Measurements from ENCODE around the gene FYN. TPM values are rescaled to one million over a fixed set of nuclear protein-coding genes. Genes with fewer than 3 reads are reported as not detected.

FYN gene
- total and polyA plus RNA-seq, 2 of the 8 experiments (the other 6 are each of a cell fraction or from before 2014, with no cell fraction given), result 46.8 to 97.2 TPM

- DNase-seq (ENCODE audit: low read depth in 1 of 2, low spot score in 2 of 2) (no peak), FAIRE-seq (no peak)
- Histone ChIP-seq H2BK120ac (replicated peaks; ENCODE audit: low read depth, low read length) (no peak overlapping the region), H3K79me1 (ENCODE audit: low read depth, low read length) (no peaks in the 10 kb centered on the region), H3K9me3 (ENCODE audit: insufficient read depth in 2 of 2, low read depth in 1 of 2, low read length in 1 of 2) (no peaks in the 10 kb centered on the region), H2BK5ac (ENCODE audit: low read depth, low read length) (no peak overlapping the region), H3K4me3 (ENCODE audit: extremely low read depth in 1 of 4, insufficient read depth in 2 of 4, low read depth in 3 of 4, low read length in 4 of 4) (no peak overlapping the region), H3K27ac (ENCODE audit: low read depth, low read length) (no peak overlapping the region), H4K91ac (replicated peaks; ENCODE audit: insufficient read length, low read length) (no peak overlapping the region), H3K4me2 (ENCODE audit: insufficient read depth in 1 of 2, low read depth in 2 of 2, low read length in 2 of 2) (no peak overlapping the region), H3K23me2 (ENCODE audit: low read depth, low read length) (no peaks in the 10 kb centered on the region), H3K4ac (replicated peaks; ENCODE audit: insufficient read length, low read depth, low read length) (no peak overlapping the region), H3K4me1 (replicated peaks in 1 of 4; ENCODE audit: control insufficient read depth in 3 of 4, insufficient read depth in 4 of 4, low read length in 3 of 4) (peaks cover 0 to 4% (median 2%) of the 10 kb centered on the region in 4 experiments; a peak in 3 of 7 replicates), H2BK15ac (ENCODE audit: low read length) (no peak overlapping the region), H2AK5ac (ENCODE audit: low read depth, low read length) (no peak overlapping the region), H3K18ac (ENCODE audit: extremely low read depth, low read length) (no peak overlapping the region), H3K23ac (ENCODE audit: insufficient read length) (no peak overlapping the region), H3K27me3 (replicated peaks in 1 of 4; ENCODE audit: control insufficient read depth in 3 of 4, extremely low read depth in 1 of 4, insufficient read depth in 3 of 4, low read length in 3 of 4) (peaks cover 0 to 1% (median 0%) of the 10 kb centered on the region in 4 experiments; a peak in 1 of 7 replicates), H3K56ac (replicated peaks; ENCODE audit: insufficient read length, low read depth, low read length) (no peak overlapping the region), H2BK12ac (ENCODE audit: low read depth, low read length) (no peak overlapping the region), H4K5ac (ENCODE audit: insufficient read length, low read depth, low read length) (no peak overlapping the region), H4K20me1 (replicated peaks in 1 of 2; ENCODE audit: control insufficient read depth in 1 of 2, insufficient read depth in 2 of 2, low read length in 2 of 2) (no peaks in the 10 kb centered on the region), H4K8ac (ENCODE audit: extremely low read depth, insufficient read depth, low read length) (no peak overlapping the region), H2BK20ac (ENCODE audit: low read length) (no peak overlapping the region), H2AFZ (ENCODE audit: low read length) (no peak overlapping the region), H3K14ac (ENCODE audit: insufficient read length) (no peak overlapping the region), H3K79me2 (ENCODE audit: control insufficient read depth in 1 of 2, insufficient read depth in 2 of 2, low read length in 2 of 2) (no peaks in the 10 kb centered on the region), H3K36me3 (ENCODE audit: control insufficient read depth in 2 of 4, insufficient read depth in 4 of 4, low read length in 3 of 4) (peaks cover 3 to 19% (median 11%) of the 10 kb centered on the region in 4 experiments; a peak in 6 of 8 replicates), H3K9ac (replicated peaks in 1 of 4; ENCODE audit: extremely low read depth in 1 of 4, low read depth in 3 of 4, low read length in 3 of 4) (no peak overlapping the region)
- ChIA-PET CTCF (ENCODE audit: partially characterized antibody) (interaction anchor here (1.2 to 4.6 kb wide), 2 partner anchors 16 to 408 kb away, joined by 3 to 27 read pairs; no protein-coding TSS in a partner anchor), POLR2A (ENCODE audit: partially characterized antibody) (no interaction called here)
- WGBS, 2 experiments (ENCODE audit: extremely low coverage in 1 of 2, insufficient coverage in 1 of 2, insufficient read length in 1 of 2, insufficient replicate concordance in 2 of 2, low coverage in 1 of 2, low lambda C conversion rate in 2 of 2, missing lambda C conversion rate in 1 of 2), result 96% methylated on average over 2 of the region's 2 CpGs; no CpG with 5 or more reads in 1 of the 2 experiments
- no peak for TF ChIP-seq KDM1A (IDR thresholded peaks at IDR 0.05; ENCODE audit: borderline replicate concordance, low read length)
Observed at GRCh38 chr6:111706841-111707391, 166.3 kb downstream of the FYN start.
